HG03064 (cell line): ENCODE measurements around the gene TSHZ3.

Source experiments
- ATAC-seq: cut with Tn5 transposase; IDR thresholded peaks from one replicate; pipeline ENCODE4 v1.9.1; 2021; ENCODE audit warnings: low read depth; ENCODE audit not compliant: unreplicated experiment

The TSHZ3 gene

DNA sequence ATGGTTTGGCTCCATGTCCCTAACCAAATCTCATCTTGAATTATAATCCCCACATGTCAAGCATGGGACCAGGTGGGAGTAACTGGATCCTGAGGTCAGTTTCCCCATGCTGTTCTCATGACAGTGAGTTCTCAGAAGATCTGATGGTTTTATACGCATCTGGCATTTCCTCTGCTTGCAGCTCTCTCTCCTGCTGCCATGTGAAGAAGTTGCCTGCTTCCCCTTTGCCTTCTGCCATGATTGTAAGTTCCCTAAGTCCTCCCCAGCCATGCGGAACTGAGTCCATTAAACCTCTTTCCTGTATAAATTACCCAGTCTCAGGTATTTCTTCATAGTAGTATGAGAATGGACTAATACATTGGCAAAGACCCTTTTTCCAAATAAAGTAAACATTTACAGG is 96.8 kb downstream of the TSHZ3 start:
- no peak for ATAC-seq

DNA sequence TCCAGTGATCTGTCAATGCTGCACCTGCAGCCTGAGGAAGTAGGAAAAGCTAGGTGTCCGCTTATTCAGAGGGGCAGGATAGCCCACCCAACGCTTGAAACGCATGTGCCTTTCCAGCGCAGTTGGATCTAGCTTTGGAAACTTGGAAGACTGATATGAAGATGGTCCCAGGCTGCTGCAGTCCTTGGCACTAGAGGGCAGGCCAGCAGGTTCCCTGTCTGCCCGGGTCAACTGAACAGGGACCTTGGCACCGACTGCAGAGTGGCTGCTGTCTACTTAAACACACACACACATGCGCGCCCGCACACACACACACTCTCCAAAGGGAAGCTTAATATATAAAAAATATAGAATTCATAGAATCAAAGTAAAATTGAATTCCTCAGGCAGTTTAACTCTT is 100.0 kb downstream of the TSHZ3 start:
- ATAC-seq = no peak

DNA sequence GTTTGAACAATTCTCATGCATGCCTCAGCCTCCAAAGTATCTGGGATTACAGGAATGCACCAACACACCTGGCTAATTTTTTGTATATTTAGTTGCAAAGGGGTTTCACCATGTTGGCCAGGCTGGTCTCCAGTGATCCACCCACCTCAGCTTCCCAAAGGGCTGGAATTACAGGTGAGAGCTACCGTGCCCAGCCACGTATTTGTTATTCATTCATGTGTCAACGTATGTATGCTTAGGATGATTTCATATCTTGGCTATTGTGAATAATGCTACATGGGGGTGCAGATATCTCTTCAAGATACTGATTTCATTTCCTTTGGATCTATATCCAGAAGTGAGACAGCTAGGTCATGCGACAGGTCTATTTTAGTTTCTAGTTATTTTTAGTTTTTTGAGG is 113.4 kb downstream of the TSHZ3 start:
- no peak for ATAC-seq

DNA sequence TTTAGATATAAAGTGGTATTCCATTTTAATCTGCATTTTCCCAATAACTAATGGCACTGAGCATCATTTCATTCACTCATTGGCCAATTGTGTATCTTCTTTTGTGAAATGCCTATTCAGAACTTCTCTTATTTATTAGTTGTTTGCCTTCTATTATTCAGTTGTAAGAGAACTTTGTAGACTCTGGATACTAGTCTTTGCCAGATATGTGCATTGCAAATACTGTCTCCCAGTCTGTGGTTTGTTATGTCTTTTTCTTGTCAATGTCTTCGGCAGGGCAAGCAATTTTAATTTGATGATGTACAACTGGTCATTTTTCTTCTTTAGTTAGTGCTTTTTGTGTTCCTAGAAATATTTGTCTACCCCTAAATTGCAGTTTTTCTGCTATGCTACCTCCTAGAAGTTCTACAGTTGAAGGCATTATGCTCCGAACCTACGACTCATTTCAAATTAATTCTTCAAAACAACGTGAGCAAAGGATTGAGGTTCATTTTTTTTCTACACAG is 115.9 kb downstream of the TSHZ3 start:
- no peak for ATAC-seq

DNA sequence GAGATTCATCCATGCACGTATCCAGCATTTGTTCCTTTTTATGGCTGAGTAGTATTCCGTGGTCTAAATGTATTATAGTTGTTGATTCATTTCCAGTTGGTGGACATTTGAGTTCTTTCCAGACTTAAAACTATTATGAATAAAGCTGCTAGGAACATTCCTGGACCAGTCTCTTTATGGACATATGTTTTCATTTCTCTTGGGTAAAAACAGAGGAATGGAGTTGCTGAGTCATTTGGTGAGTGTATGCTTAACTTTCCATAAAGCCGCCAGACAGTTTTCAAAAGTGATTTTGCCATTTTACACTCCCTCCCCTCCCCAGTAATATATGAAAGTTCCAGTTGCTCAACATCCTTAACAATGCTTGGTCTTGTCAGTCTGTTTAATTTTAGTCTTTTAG is 116.4 kb downstream of the TSHZ3 start:
- no peak for ATAC-seq

DNA sequence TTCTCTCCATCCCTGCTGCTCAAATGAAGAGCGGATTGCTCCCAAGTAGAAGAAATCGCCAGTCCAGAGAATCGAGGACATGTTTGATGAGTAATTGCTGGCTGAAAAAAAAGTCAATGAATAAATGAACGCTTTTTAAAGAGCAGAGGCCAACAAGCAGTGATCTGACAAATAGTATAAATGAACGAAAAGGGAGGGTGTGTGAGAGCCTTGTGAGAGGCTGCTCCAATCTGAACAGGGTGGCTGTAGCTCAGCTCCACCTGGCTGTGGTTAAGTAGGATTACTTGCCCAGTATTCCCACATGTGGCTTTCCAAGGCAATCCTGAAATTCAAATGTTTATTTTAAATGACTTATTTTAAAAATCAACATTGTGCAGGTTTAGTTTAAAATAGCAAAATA is 117.1 kb downstream of the TSHZ3 start:
- ATAC-seq = no peak

DNA sequence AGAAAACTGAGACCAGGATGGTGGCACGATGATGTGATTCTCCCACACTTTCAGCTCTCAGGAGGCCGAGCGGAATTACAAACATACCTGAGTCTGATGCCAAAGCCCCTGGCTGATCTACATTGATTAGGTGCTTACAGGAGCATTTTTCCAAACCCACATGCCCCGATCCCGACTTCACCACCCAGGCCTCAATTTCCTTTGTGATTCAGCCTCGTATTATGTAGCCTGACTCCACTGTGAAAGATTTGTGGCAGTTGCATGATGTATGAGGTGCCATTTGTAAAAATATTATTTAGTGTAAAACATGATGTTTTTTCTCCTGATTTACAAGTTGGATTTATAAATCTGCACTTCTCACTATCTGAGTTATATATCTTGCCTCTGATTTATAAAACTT is 118.0 kb downstream of the TSHZ3 start:
- ATAC-seq = no peak

DNA sequence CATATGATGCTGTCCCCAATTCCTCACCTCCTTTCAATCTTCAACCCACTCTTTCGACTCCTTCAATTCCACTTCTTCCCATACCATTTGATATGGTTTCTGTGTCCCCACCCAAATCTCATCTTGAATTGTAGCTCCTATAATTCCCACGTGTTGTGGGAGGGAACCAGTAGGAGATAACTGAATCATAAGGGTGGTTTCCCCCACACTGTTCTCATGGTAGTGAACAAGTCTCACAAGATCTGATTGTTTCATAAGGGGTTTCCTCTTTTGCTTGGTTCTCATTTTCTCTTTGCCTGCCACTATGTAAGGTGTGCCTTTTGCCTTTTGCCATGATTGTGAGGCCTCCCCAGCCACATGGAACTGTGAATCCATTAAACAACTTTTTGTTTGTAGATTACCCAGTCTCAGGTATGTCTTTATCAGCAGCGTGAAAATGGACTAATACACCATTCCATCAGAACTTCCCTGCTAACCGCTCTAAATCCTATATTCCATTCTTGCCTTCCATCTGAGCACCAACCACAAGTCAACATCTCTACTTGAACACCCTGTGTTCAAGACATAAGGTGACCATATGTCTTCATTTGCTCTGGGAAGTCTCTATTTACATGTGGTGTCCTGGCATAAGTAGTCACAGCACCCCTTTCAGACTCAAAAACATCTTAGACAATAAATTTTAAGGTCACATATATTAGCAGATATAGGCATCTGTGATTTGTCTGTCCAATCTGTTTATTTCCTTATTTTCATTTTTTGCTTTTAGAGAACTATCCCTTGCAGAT is 122.9 kb downstream of the TSHZ3 start:
- ATAC-seq = no peak
